Right forelimb (tissue), 1 donor: ENCODE results near the gene DUOXA1.

Source experiments
- DNase-seq: peaks from one replicate; pipeline ENCODE4 v3.0.0-alpha.2; 2018

The DUOXA1 gene

GRCh38 chr15:45129651-45130129 is at the start of gene DUOXA1, which contains the start of gene DUOX1:
Gene DUOXA1 (minus strand): TSS chr15:45129879. CDS start chr15:45123014, 6,865 bp downstream.
Gene DUOX1 (plus strand): TSS chr15:45129994. CDS start chr15:45131967, 1,973 bp downstream.
- no peak for DNase-seq

- no peak for DNase-seq
Measured at GRCh38 chr15:45177285-45177684, 47.6 kb upstream of the DUOXA1 start.

- DNase-seq, result no peak
Measured at GRCh38 chr15:45174577-45174976, 44.9 kb upstream of the DUOXA1 start.

GRCh38 chr15:45174069-45174468 is 44.4 kb upstream of the DUOXA1 start:
- DNase-seq, result no peak

GRCh38 chr15:45171912-45172311 is 42.2 kb upstream of the DUOXA1 start:
- no peak for DNase-seq

GRCh38 chr15:45169608-45170480 is 40.2 kb upstream of the DUOXA1 start:
- no peak for DNase-seq

GRCh38 chr15:45168751-45169551 is 39.3 kb upstream of the DUOXA1 start:
- no peak for DNase-seq

GRCh38 chr15:45168286-45168685 is 38.6 kb upstream of the DUOXA1 start:
- DNase-seq, result no peak

- DNase-seq, result no peak
Measured at GRCh38 chr15:45167631-45168205, 38.0 kb upstream of the DUOXA1 start.

GRCh38 chr15:45166834-45167630 is 37.4 kb upstream of the DUOXA1 start:
- DNase-seq, result peak; percentile 91

GRCh38 chr15:45165536-45165935 is 35.9 kb upstream of the DUOXA1 start:
- no peak for DNase-seq

- no peak for DNase-seq
Measured at GRCh38 chr15:45164914-45165313, 35.2 kb upstream of the DUOXA1 start.

- DNase-seq, result no peak
Measured at GRCh38 chr15:45163508-45163856, 33.8 kb upstream of the DUOXA1 start.

- DNase-seq, result peak; percentile 84
Measured at GRCh38 chr15:45162771-45163507, 33.3 kb upstream of the DUOXA1 start.

GRCh38 chr15:45161666-45162065 is 32.0 kb upstream of the DUOXA1 start:
- DNase-seq, result no peak

GRCh38 chr15:45157974-45158373 is 28.3 kb upstream of the DUOXA1 start:
- DNase-seq, result no peak

- no peak for DNase-seq
Measured at GRCh38 chr15:45156744-45157455, 27.2 kb upstream of the DUOXA1 start.

GRCh38 chr15:45155739-45156138 is 26.1 kb upstream of the DUOXA1 start:
- DNase-seq, result no peak

GRCh38 chr15:45151998-45152828 is 22.5 kb upstream of the DUOXA1 start:
- DNase-seq, result no peak

GRCh38 chr15:45150997-45151396 is 21.3 kb upstream of the DUOXA1 start:
- no peak for DNase-seq
